Measurements from ENCODE around the gene GART. TPM values are rescaled to one million over a fixed set of nuclear protein-coding genes. Genes with fewer than 3 reads are reported as not detected.

The GART gene
- total RNA-seq, 1 donor from 2014 or later = 66.8 TPM

DNA sequence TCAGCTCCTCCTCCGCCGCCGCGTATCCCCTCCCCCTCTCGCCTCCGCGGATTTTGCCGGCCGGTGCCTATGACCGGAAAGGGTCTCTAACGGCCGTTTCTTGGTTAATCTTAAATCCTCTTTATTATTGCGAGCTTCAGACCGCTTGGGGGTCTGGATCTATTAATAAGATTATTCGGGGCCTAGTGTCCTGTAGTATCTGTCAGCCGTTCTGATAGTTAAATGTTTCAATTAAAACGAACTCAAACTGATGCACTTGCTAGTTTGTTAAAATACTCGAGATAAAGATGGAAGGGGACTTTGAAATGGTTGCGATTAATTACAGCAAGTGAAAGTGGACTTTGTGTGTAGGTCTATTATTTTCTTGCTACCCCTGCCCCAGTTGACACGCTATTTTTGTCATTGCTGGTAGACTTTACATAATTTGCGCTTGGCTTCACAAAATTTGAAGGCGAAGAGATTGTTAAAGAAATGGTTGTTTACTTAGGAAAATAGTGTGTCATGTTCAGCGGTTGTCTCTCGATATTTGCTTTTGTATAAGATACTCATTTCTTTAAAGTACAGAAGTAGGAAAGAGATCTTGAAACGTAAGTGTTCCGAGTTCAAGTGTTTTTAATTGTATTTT lies 1.7 kb upstream of the GART start:
- Mint-ChIP-seq H3K9me3 (ENCODE audit: unreplicated experiment) (no peaks in the 10 kb centered on the region), H3K36me3 (ENCODE audit: unreplicated experiment) (peaks cover 7% of the 10 kb centered on the region), H3K27me3 (ENCODE audit: unreplicated experiment) (no peaks in the 10 kb centered on the region), H3K27ac (ENCODE audit: unreplicated experiment) (peak overlapping the region; percentile 100), H3K4me3 (ENCODE audit: unreplicated experiment) (peak overlapping the region; percentile 97), H3K4me1 (ENCODE audit: unreplicated experiment) (peaks cover 39% of the 10 kb centered on the region)
- TF ChIP-seq, protein P1, sequence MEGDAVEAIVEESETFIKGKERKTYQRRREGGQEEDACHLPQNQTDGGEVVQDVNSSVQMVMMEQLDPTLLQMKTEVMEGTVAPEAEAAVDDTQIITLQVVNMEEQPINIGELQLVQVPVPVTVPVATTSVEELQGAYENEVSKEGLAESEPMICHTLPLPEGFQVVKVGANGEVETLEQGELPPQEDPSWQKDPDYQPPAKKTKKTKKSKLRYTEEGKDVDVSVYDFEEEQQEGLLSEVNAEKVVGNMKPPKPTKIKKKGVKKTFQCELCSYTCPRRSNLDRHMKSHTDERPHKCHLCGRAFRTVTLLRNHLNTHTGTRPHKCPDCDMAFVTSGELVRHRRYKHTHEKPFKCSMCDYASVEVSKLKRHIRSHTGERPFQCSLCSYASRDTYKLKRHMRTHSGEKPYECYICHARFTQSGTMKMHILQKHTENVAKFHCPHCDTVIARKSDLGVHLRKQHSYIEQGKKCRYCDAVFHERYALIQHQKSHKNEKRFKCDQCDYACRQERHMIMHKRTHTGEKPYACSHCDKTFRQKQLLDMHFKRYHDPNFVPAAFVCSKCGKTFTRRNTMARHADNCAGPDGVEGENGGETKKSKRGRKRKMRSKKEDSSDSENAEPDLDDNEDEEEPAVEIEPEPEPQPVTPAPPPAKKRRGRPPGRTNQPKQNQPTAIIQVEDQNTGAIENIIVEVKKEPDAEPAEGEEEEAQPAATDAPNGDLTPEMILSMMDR (IDR thresholded peaks at IDR 0.05) = no peak
- peak; percentile 89 for DNase-seq (ENCODE audit: extremely low spot score, unreplicated experiment)

DNA sequence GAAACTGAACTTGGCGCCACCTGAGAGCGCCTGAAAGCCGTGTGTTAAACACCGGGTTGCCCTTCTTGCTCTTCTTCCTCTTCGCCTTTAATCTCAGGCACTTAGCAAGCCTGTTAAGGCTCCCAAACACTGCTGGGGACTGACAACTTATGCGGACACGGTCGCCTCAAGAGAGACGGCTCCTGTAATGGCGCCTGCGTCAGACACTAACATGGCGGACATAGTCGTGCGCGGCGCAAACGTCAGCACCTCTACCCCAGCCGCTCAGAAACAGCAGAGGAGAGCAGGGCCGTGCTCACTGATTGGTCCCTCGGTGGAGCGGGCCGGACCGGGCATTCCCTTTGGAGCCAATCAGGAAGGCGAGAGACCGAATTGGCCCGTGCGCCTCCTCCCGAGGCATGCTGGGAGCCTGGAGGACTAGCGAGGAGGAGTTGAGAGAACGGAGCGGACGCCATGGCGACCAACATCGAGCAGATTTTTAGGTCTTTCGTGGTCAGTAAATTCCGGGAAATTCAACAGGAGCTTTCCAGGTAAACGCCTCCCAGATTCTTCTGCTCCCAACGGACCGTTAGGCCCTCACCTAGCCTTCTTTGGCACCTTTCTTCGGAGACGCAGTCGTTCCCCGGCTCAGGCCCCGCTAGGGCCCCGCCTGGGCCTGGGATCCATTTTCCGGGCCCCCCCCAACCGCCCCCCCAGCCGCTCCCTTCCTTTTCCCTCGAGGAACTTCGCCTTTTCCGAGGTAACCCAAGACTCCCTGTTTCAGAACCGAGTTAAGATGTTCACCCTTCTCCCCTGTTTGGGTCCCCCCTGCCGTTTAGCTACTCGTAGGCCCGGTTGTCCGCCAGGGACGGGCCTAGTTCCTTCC lies 955 bp upstream of the GART start, which contains the start of gene SON:
TSS of gene SON (plus strand) at position 399 of the 865 bp plus-strand sequence. CDS start at position 454, 55 bp downstream.
- peak; percentile 100 for DNase-seq (ENCODE audit: extremely low spot score, unreplicated experiment)
- TF ChIP-seq, protein P1 (IDR thresholded peaks at IDR 0.05) = no peak
- no peaks in the 10 kb centered on the region for H3K9me3 Mint-ChIP-seq (ENCODE audit: unreplicated experiment)
- no peaks in the 10 kb centered on the region for H3K27me3 Mint-ChIP-seq (ENCODE audit: unreplicated experiment)
- H3K4me3 Mint-ChIP-seq (ENCODE audit: unreplicated experiment) = peak within 1 kb of the TSS; percentile 97
- peaks cover 4% of the 10 kb centered on the region for H3K36me3 Mint-ChIP-seq (ENCODE audit: unreplicated experiment)
- H3K27ac Mint-ChIP-seq (ENCODE audit: unreplicated experiment) = peak within 1 kb of the TSS; percentile 100
- H3K4me1 Mint-ChIP-seq (ENCODE audit: unreplicated experiment) = peaks cover 39% of the 10 kb centered on the region

DNA sequence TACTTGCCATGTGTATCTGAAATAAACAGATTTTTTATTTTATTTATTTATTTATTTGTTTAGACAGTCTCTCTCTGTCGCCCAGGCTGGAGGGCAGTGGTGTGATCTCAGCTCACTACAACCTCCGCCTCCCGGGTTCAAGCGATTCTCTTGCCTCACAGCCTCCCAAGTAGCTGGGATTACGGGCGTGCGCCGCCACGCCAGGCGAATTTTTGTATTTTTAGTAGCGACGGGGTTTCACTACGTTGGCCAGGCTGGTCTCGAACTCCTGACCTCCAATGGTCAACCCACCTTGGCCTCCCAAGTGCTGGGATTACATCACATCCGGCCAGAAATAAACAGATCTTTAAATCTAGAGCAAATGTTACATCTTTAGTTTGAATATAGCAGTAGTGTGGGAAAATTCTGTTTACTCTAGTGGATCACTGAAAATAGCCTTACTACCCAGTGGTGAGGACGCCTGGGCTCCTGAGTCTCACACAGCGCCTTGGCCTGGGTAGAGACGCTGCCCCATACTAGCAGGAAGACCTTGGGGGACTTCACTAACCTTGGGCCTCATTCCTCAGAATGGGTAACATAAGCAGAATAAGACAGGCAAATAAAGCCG lies 709 bp downstream of the GART start:
- TF ChIP-seq, protein P1 (IDR thresholded peaks at IDR 0.05) = no peak
- no peaks in the 10 kb centered on the region for H3K27me3 Mint-ChIP-seq (ENCODE audit: unreplicated experiment)
- no peak for DNase-seq (ENCODE audit: extremely low spot score, unreplicated experiment)

DNA sequence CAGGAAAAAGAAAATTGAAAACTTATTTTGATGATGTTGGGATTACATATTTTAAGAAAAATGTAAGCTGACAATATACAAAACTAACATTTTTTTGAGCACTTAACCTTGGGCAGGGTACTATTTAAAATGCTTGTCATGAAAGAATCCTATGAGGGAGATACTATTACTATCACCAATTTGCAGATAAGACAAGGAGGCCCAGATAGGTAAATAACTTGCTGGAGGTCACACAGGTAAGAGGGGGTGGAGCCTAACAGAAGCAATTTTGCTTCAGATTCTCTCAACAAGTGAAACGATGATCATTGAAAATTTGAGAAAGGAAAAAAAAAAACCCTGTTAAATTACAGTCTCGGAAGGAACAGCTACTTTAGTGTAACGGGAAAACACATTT lies 1.2 kb downstream of the GART start:
- H3K36me3 Mint-ChIP-seq (ENCODE audit: unreplicated experiment) = peaks cover 13% of the 10 kb centered on the region
- H3K4me3 Mint-ChIP-seq (ENCODE audit: unreplicated experiment) = peak overlapping the region; percentile 65
- H3K27me3 Mint-ChIP-seq (ENCODE audit: unreplicated experiment) = no peaks in the 10 kb centered on the region
- peak overlapping the region; percentile 100 for H3K27ac Mint-ChIP-seq (ENCODE audit: unreplicated experiment)
- no peaks in the 10 kb centered on the region for H3K9me3 Mint-ChIP-seq (ENCODE audit: unreplicated experiment)
- no peak for DNase-seq (ENCODE audit: extremely low spot score, unreplicated experiment)
- TF ChIP-seq, protein P1 (IDR thresholded peaks at IDR 0.05) = no peak
- H3K4me1 Mint-ChIP-seq (ENCODE audit: unreplicated experiment) = peaks cover 33% of the 10 kb centered on the region

More for the DNA sequence above, 709 bp downstream of the GART start:
- peaks cover 15% of the 10 kb centered on the region for H3K36me3 Mint-ChIP-seq (ENCODE audit: unreplicated experiment)
- H3K4me1 Mint-ChIP-seq (ENCODE audit: unreplicated experiment) = peaks cover 38% of the 10 kb centered on the region
- H3K27ac Mint-ChIP-seq (ENCODE audit: unreplicated experiment) = peak overlapping the region; percentile 100
- H3K9me3 Mint-ChIP-seq (ENCODE audit: unreplicated experiment) = no peaks in the 10 kb centered on the region
- H3K4me3 Mint-ChIP-seq (ENCODE audit: unreplicated experiment) = peak overlapping the region; percentile 97

Data from osteocyte (in vitro differentiated cells).